ENCODE measurements around the gene LRBA. TPM values are rescaled to one million over a fixed set of nuclear protein-coding genes. Genes with fewer than 3 reads are reported as not detected.

LRBA gene
- total and polyA plus RNA-seq, 9 donors = 20.7 to 30.5 (median 27.7) TPM

GRCh38 chr4:150723727-150724411, 291.2 kb downstream of the LRBA start:
- no peak overlapping the region for H3K27ac ChIP-seq (ENCODE audit: low read length)
- H3K9me3 ChIP-seq (replicated peaks; ENCODE audit: control insufficient read depth, low read depth, low read length) = peaks cover 2% of the 10 kb centered on the region
- 82% methylated on average over 4 of the region's 5 CpGs for WGBS (ENCODE audit: insufficient coverage)
- H3K27me3 ChIP-seq (ENCODE audit: control insufficient read depth, insufficient read depth, low read length) = no peaks in the 10 kb centered on the region
- no peak for DNase-seq
- no peak overlapping the region for H3K4me3 ChIP-seq (ENCODE audit: low read length)
- H3K4me1 ChIP-seq (ENCODE audit: control insufficient read depth, insufficient read depth, low read length) = no peaks in the 10 kb centered on the region
- peaks cover 5% of the 10 kb centered on the region for H3K36me3 ChIP-seq (ENCODE audit: control insufficient read depth, insufficient read depth, low read length)

DNA sequence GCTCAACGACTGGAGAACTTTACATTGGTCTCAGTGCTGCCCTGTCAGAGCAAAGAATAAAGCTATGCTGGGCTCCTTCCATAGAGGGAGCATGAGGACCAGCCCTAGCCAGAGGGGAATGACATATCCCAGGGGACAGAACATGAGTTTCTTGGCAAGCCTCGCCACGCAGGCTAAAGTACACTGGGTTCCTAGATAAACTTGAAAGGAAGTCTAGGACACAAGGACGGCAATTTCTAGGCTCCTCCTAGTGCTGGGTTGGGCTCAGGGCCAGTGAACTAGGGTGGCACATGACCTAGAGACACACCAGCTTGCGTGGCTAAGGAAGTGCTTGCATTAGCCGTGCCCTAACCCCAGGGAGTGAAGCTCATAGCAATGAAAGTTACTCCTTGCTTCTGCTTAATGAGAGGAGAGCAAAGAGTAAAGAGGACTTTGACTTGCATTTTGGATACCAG, 292.1 kb downstream of the LRBA start:
- H3K36me3 ChIP-seq (ENCODE audit: control insufficient read depth, insufficient read depth, low read length) = peaks cover 5% of the 10 kb centered on the region
- H3K4me3 ChIP-seq (ENCODE audit: low read length) = no peak overlapping the region
- WGBS (ENCODE audit: insufficient coverage) = 53% methylated on average over 6 of the region's 6 CpGs
- H3K27me3 ChIP-seq (ENCODE audit: control insufficient read depth, insufficient read depth, low read length) = no peaks in the 10 kb centered on the region
- H3K9me3 ChIP-seq (replicated peaks; ENCODE audit: control insufficient read depth, low read depth, low read length) = peaks cover 2% of the 10 kb centered on the region
- H3K27ac ChIP-seq (ENCODE audit: low read length) = no peak overlapping the region
- DNase-seq = peak; percentile 34
- no peaks in the 10 kb centered on the region for H3K4me1 ChIP-seq (ENCODE audit: control insufficient read depth, insufficient read depth, low read length)

DNA sequence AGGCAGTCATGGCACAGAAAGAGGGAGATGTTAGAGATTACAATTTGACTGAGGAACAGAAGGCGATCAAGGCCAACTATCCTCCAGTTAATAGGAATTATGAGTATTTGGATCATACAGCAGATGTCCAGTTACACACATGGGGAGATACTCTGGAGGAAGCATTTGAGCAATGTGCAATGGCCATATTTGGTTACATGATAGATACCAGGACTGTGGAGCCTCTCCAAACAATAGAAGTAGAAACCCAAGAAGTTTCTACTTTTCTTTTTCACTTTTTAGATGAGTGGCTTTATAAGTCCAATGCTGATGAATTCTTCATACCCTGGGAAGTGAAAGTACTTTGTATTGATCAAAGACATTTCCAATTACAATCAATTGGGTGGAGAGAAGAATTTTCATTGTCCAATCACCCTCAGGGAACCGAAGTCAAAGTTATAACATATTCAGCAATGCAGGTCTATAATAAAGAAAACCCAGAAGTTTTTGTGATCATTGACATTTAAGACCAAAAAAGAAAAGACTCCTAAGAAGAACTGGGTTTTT, 294.0 kb downstream of the LRBA start:
- no peak overlapping the region for H3K4me3 ChIP-seq (ENCODE audit: low read length)
- no CpG with 5 or more reads among the region's 2 CpGs for WGBS (ENCODE audit: insufficient coverage)

DNA sequence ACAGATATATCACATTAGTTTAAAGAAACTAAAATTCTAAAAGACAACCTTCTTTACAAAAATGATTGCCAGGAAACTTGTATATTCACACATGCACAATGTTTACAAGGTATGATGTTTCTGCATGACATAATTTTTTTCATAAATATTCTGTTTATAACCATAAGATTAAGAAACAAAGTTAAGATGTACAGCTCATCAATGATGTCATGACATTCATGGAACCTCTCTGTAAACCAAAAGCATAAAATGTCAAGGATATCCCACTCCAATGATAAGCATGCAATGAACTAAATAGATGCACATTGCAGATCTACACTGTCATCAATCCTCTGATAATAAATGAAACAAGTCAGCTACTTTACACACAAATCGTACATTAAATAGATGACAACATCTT, 297.1 kb downstream of the LRBA start:
- H3K36me3 ChIP-seq (ENCODE audit: control insufficient read depth, insufficient read depth, low read length) = no peaks in the 10 kb centered on the region
- H3K27me3 ChIP-seq (ENCODE audit: control insufficient read depth, insufficient read depth, low read length) = no peaks in the 10 kb centered on the region
- H3K27ac ChIP-seq (ENCODE audit: low read length) = no peak overlapping the region
- H3K9me3 ChIP-seq (replicated peaks; ENCODE audit: control insufficient read depth, low read depth, low read length) = no peaks in the 10 kb centered on the region
- DNase-seq = no peak
- WGBS (ENCODE audit: insufficient coverage) = no CpG with 5 or more reads among the region's 1 CpG
- no peaks in the 10 kb centered on the region for H3K4me1 ChIP-seq (ENCODE audit: control insufficient read depth, insufficient read depth, low read length)
- H3K4me3 ChIP-seq (ENCODE audit: low read length) = no peak overlapping the region

More for the DNA sequence above, 294.0 kb downstream of the LRBA start:
- Histone ChIP-seq H3K9me3 (replicated peaks; ENCODE audit: control insufficient read depth, low read depth, low read length) (no peaks in the 10 kb centered on the region), H3K36me3 (ENCODE audit: control insufficient read depth, insufficient read depth, low read length) (peaks cover 5% of the 10 kb centered on the region), H3K4me1 (ENCODE audit: control insufficient read depth, insufficient read depth, low read length) (no peaks in the 10 kb centered on the region), H3K27me3 (ENCODE audit: control insufficient read depth, insufficient read depth, low read length) (no peaks in the 10 kb centered on the region), H3K27ac (ENCODE audit: low read length) (no peak overlapping the region)
- DNase-seq = no peak

- WGBS (ENCODE audit: insufficient coverage) = no CpG with 5 or more reads among the region's 2 CpGs
- DNase-seq = no peak
- H3K27ac ChIP-seq (ENCODE audit: low read length) = no peak overlapping the region
- H3K4me1 ChIP-seq (ENCODE audit: control insufficient read depth, insufficient read depth, low read length) = no peaks in the 10 kb centered on the region
- H3K36me3 ChIP-seq (ENCODE audit: control insufficient read depth, insufficient read depth, low read length) = no peaks in the 10 kb centered on the region
- H3K9me3 ChIP-seq (replicated peaks; ENCODE audit: control insufficient read depth, low read depth, low read length) = no peaks in the 10 kb centered on the region
- H3K27me3 ChIP-seq (ENCODE audit: control insufficient read depth, insufficient read depth, low read length) = no peaks in the 10 kb centered on the region
- H3K4me3 ChIP-seq (ENCODE audit: low read length) = no peak overlapping the region
Observed at GRCh38 chr4:150714462-150715438, 300.3 kb downstream of the LRBA start.

DNA sequence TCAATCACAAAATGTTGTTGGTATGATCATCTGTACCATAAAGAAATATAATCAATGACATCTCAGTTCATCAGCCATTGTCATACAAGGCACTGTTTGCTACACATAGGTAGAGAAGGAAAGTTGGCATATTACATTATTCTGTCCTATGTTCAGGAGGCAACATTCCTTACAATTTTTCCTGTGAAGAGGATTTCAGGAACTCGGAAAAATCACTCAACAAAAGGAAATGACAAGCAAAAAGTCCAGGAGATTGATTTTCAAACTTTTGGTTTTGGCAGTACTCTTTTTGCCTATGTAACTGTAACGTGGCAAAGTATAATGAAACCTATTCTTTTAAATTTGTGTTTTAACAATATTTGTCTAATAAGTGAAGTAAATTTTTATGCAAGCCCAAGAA, 301.8 kb downstream of the LRBA start:
- Histone ChIP-seq H3K27me3 (ENCODE audit: control insufficient read depth, insufficient read depth, low read length) (no peaks in the 10 kb centered on the region), H3K27ac (ENCODE audit: low read length) (no peak overlapping the region), H3K4me3 (ENCODE audit: low read length) (no peak overlapping the region), H3K36me3 (ENCODE audit: control insufficient read depth, insufficient read depth, low read length) (no peaks in the 10 kb centered on the region), H3K9me3 (replicated peaks; ENCODE audit: control insufficient read depth, low read depth, low read length) (no peaks in the 10 kb centered on the region), H3K4me1 (ENCODE audit: control insufficient read depth, insufficient read depth, low read length) (no peaks in the 10 kb centered on the region)
- no peak for DNase-seq
- WGBS (ENCODE audit: insufficient coverage) = no CpG with 5 or more reads among the region's 2 CpGs

DNA sequence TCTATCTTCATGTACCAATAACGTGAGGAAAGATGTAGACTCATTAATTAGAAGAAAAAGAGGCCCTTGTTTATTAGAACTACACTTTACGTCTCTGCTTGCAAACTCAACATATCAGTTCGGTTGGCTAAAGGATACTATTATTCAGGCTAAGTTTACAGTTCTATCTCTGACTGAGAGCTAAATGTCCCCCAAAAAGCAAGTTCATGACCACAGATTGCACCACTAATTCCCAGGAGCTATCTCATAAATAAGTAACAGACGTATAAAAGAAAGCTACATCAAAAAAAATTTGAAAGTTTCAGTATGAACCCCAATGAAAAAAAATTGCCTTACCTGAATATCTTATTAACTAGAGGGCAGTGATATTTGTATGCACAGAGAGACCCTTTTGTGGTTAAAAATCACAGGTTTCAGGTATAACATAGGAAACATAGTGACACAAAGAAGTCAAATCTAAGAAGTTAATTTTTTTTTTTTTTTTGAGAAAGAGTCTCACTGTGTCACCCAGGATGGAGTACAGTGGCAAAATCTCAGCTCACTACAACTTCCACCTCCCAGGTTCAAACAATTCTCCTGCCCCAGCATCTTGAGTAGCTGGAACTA, 304.2 kb downstream of the LRBA start:
- no peak overlapping the region for H3K27ac ChIP-seq (ENCODE audit: low read length)
- H3K9me3 ChIP-seq (replicated peaks; ENCODE audit: control insufficient read depth, low read depth, low read length) = no peaks in the 10 kb centered on the region
- no peak for DNase-seq
- no peaks in the 10 kb centered on the region for H3K4me1 ChIP-seq (ENCODE audit: control insufficient read depth, insufficient read depth, low read length)
- no peak overlapping the region for H3K4me3 ChIP-seq (ENCODE audit: low read length)
- H3K27me3 ChIP-seq (ENCODE audit: control insufficient read depth, insufficient read depth, low read length) = no peaks in the 10 kb centered on the region
- H3K36me3 ChIP-seq (ENCODE audit: control insufficient read depth, insufficient read depth, low read length) = no peaks in the 10 kb centered on the region
- no CpG with 5 or more reads among the region's 4 CpGs for WGBS (ENCODE audit: insufficient coverage)

DNA sequence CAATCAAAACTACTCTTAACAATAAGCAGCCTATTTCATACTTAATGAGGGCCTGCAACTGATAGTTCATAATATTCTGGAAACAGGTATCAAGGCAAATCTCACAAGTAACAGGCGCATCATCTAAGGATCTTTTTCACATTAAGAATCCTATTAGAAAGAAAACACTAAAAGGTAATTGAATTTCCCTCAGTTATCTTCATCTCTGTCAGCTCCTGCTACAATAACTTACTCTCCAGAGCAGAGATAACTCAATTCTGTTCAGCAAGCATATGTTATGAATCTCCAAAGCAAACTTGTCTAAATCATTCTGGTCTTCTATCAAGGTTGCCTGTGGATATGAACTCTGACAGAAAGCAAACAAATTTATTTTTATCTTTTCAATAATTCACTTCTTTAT, 307.1 kb downstream of the LRBA start:
- H3K36me3 ChIP-seq (ENCODE audit: control insufficient read depth, insufficient read depth, low read length) = no peaks in the 10 kb centered on the region
- no peak for DNase-seq
- no CpG with 5 or more reads among the region's 1 CpG for WGBS (ENCODE audit: insufficient coverage)
- no peak overlapping the region for H3K4me3 ChIP-seq (ENCODE audit: low read length)
- no peaks in the 10 kb centered on the region for H3K9me3 ChIP-seq (replicated peaks; ENCODE audit: control insufficient read depth, low read depth, low read length)
- no peaks in the 10 kb centered on the region for H3K4me1 ChIP-seq (ENCODE audit: control insufficient read depth, insufficient read depth, low read length)
- H3K27me3 ChIP-seq (ENCODE audit: control insufficient read depth, insufficient read depth, low read length) = no peaks in the 10 kb centered on the region
- no peak overlapping the region for H3K27ac ChIP-seq (ENCODE audit: low read length)

- no peak overlapping the region for H3K4me3 ChIP-seq (ENCODE audit: low read length)
- no peak overlapping the region for H3K27ac ChIP-seq (ENCODE audit: low read length)
- no peaks in the 10 kb centered on the region for H3K4me1 ChIP-seq (ENCODE audit: control insufficient read depth, insufficient read depth, low read length)
- H3K36me3 ChIP-seq (ENCODE audit: control insufficient read depth, insufficient read depth, low read length) = no peaks in the 10 kb centered on the region
- no peaks in the 10 kb centered on the region for H3K27me3 ChIP-seq (ENCODE audit: control insufficient read depth, insufficient read depth, low read length)
- no peak for DNase-seq
- H3K9me3 ChIP-seq (replicated peaks; ENCODE audit: control insufficient read depth, low read depth, low read length) = no peaks in the 10 kb centered on the region
Observed at GRCh38 chr4:150699599-150699998, 315.5 kb downstream of the LRBA start.

DNA sequence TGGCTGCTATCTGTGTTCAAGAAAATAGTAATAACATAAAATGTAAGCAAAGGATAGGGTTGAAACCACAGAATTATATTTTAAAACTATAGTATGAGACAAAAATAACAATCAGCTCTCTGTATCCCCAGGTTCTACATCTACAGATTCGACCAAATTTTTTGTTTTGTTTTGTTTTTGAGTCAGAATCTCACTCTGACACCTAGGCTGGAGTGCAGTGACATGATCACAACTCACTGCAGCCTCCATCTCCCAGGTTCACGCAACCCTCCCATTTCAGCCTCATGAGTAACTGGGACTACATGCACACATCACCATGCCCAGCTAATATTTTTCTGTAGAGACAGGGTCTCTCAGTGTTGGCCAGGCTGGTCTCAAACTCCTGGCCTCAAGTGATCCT, 319.9 kb downstream of the LRBA start:
- 18% methylated on average over 1 of the region's 2 CpGs for WGBS (ENCODE audit: insufficient coverage)
- Histone ChIP-seq H3K4me1 (ENCODE audit: control insufficient read depth, insufficient read depth, low read length) (no peaks in the 10 kb centered on the region), H3K27ac (ENCODE audit: low read length) (no peak overlapping the region), H3K27me3 (ENCODE audit: control insufficient read depth, insufficient read depth, low read length) (no peaks in the 10 kb centered on the region), H3K9me3 (replicated peaks; ENCODE audit: control insufficient read depth, low read depth, low read length) (no peaks in the 10 kb centered on the region), H3K36me3 (ENCODE audit: control insufficient read depth, insufficient read depth, low read length) (no peaks in the 10 kb centered on the region), H3K4me3 (ENCODE audit: low read length) (no peak overlapping the region)
- DNase-seq = no peak

All from muscle of leg (tissue), 11 donors.